ENCODE results near the gene KATNB1. TPM values are rescaled to one million over a fixed set of nuclear protein-coding genes. Genes with fewer than 3 reads are reported as not detected.

The KATNB1 gene
- total RNA-seq, 4 donors from 2014 or later = 17.7 to 27.1 (median 21.7) TPM

GRCh38 chr16:57694231-57694724 is 41.3 kb upstream of the KATNB1 start:
- Histone ChIP-seq H3K9me3 (no peaks in the 10 kb centered on the region), H3K4me3 (no peak overlapping the region), H3K27ac (no peak overlapping the region), H3K36me3 (no peaks in the 10 kb centered on the region), H3K4me1 (peaks cover 0 to 8% (median 0%) of the 10 kb centered on the region in 4 donors), H3K27me3 (no peaks in the 10 kb centered on the region)
- TF ChIP-seq CTCF (IDR thresholded peaks at IDR 0.05) = no peak
- no peak for TF ChIP-seq POLR2A (IDR thresholded peaks at IDR 0.05)
- DNase-seq = peak in 1 of 3 donors; percentile 24

DNA sequence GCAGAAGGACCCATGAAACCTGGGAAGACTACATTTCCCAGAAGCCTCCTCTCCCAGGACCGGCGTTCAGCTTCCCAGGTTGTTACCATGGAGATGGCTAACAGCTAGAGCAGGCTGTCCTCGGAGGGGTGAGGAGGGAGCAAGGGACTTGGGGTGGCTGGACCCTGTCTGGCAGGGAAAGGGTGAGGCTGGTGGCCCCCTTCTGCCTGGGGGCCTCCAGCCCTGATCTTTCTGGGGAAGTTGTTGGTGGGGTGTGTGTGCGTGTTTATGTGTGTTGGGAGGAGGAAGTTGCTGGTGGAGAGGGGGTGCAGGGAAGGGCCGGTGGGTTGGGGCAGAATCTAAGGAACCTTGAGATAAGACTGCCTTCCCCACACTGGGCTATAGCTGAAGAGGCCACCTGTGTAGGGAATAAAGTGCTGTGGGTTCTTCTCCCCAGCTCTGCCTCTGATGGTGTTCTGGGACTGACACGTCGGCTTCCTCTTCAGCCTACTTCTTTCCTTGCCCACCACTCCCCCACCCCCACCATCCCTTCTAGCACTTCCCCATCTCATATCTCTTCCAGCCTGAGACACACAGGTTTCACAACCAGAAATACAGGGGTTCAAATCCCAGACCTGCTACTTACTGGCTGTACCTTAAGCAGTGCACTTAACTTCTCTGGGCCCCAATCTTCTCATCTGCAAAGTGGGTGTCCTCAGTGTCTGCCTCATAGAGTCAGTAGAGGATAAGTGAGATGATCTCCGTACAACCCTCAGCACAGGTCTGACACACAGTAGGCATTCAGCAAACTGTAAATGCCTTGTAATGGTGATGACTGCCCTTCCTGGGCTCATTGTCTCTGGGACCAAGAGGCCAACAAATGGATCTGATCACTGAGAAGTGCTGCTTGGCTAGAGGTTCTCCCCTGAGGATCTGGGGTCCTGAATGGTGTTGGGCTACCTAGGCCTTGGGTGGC is 40.6 kb upstream of the KATNB1 start, which contains the start of gene DRC7:
Gene DRC7 (plus strand): TSS at position 82 of the 955 bp plus-strand sequence. CDS start 3,144 bp downstream, outside the sequence.
- no peaks in the 10 kb centered on the region for H3K9me3 ChIP-seq
- TF ChIP-seq CTCF (IDR thresholded peaks at IDR 0.05) = no peak
- TF ChIP-seq POLR2A (IDR thresholded peaks at IDR 0.05) = no peak
- peak in 2 of 3 donors; percentile 36 to 62 for DNase-seq
- H3K36me3 ChIP-seq = no peaks in the 10 kb centered on the region
- no peak within 1 kb of the TSS for H3K27ac ChIP-seq
- H3K4me3 ChIP-seq = peak within 1 kb of the TSS in 1 of 4 donors; percentile 32
- peaks cover 0 to 4% (median 0%) of the 10 kb centered on the region in 4 donors for H3K4me1 ChIP-seq
- H3K27me3 ChIP-seq = no peaks in the 10 kb centered on the region

DNA sequence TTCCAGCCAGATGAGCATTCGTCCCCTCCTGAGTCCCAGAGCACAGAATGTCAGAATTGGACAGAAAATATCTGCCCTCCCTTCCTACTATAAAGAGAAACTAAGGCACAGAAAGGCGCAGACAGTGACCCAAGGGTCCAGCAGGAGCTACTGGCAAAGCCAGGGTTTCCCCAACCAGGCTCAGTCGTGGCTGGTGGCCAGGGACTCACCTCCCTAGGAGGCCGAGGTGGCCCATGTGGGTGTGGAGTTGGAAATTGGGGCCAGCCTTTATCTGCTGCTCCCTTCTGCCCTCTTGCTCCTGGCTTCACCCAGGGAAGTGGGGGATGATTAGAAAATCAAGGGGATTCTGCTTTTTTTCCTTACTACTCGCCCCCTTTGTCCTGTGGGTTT is 39.9 kb upstream of the KATNB1 start:
- no peak overlapping the region for H3K4me3 ChIP-seq
- no peak for TF ChIP-seq CTCF (IDR thresholded peaks at IDR 0.05)
- H3K9me3 ChIP-seq = no peaks in the 10 kb centered on the region
- H3K4me1 ChIP-seq = no peaks in the 10 kb centered on the region
- no peaks in the 10 kb centered on the region for H3K36me3 ChIP-seq
- DNase-seq = peak in 1 of 3 donors; percentile 15
- no peaks in the 10 kb centered on the region for H3K27me3 ChIP-seq
- H3K27ac ChIP-seq = no peak overlapping the region

DNA sequence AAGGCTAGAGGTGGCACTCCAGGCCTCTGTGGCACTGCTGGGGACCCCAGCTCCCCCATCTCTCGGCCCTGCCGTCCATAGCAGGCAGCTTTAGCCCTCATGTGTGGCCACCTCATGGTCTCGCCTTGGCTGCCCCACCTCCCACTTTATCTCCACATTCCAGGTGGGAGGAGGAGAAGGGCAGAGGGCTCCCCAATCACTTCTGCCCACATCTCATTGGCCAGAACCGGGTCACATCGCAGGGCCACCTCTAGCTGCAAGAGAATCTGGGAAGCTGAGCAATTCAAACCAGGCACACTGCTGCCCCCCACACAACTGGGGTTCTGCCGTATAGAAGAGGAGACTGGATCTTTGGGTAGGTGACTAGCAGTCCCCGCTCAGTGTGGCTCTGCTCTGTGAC is 39.3 kb upstream of the KATNB1 start:
- Histone ChIP-seq H3K36me3 (no peaks in the 10 kb centered on the region), H3K27ac (no peak overlapping the region), H3K27me3 (no peaks in the 10 kb centered on the region), H3K4me3 (no peak overlapping the region), H3K9me3 (no peaks in the 10 kb centered on the region), H3K4me1 (no peaks in the 10 kb centered on the region)
- peak in 1 of 3 donors; percentile 29 for DNase-seq
- TF ChIP-seq POLR2A (IDR thresholded peaks at IDR 0.05) = no peak
- TF ChIP-seq CTCF (IDR thresholded peaks at IDR 0.05) = no peak

GRCh38 chr16:57697896-57698537 is 37.6 kb upstream of the KATNB1 start:
- no peak for TF ChIP-seq CTCF (IDR thresholded peaks at IDR 0.05)
- no peak for TF ChIP-seq POLR2A (IDR thresholded peaks at IDR 0.05)

More at GRCh38 chr16:57697896-57698537, 37.6 kb upstream of the KATNB1 start:
- peak in 1 of 3 donors; percentile 37 for DNase-seq
- no peaks in the 10 kb centered on the region for H3K36me3 ChIP-seq
- H3K4me3 ChIP-seq = no peak overlapping the region
- H3K27me3 ChIP-seq = no peaks in the 10 kb centered on the region
- H3K4me1 ChIP-seq = no peaks in the 10 kb centered on the region
- H3K9me3 ChIP-seq = no peaks in the 10 kb centered on the region
- no peak overlapping the region for H3K27ac ChIP-seq
